Heart right ventricle (tissue), 16 donors: ENCODE data around the gene CSNK2A1. TPM values are rescaled to one million over a fixed set of nuclear protein-coding genes. Genes with fewer than 3 reads are reported as not detected.
A peak's percentile ranks its signal among the peaks of the same experiment; 100 is the strongest.

ENCODE experiments used
- ATAC-seq, 8 donors: fragments of 200-7000 bp; cut with Tn5 transposase; one replicate each; pipeline ENCODE4 v1.9.1; 2020; ENCODE audit warnings: mild to moderate bottlenecking in 8 of 8, moderate library complexity in 8 of 8, moderate number of reproducible peaks in 1 of 8
- DNase-seq, 2 donors: peaks; one replicate each; pipeline ENCODE4 v3.0.0-alpha.2; 2020
- H3K27ac ChIP-seq, 10 donors: fragments of 200-600 bp; sonication (generic) in 2 of 10; one replicate each; pipeline versions ENCODE4 v1.5.0 to v1.8.0; 2020 to 2022; ENCODE audit warnings: mild to moderate bottlenecking in 3 of 10
- H3K27me3 ChIP-seq, 7 donors: fragments of 200-600 bp; one replicate each; pipeline ENCODE4 v1.8.0; 2021 to 2022; ENCODE audit warnings: mild to moderate bottlenecking in 2 of 7
- H3K36me3 ChIP-seq, 9 donors: fragments of 200-600 bp; sonication (generic) in 1 of 9; one replicate each; pipeline versions ENCODE4 v1.5.0 to v1.8.0; 2020 to 2022; ENCODE audit warnings: mild to moderate bottlenecking in 2 of 9
- H3K4me1 ChIP-seq, 9 donors: fragments of 200-600 bp; sonication (generic) in 1 of 9; one replicate each; pipeline versions ENCODE4 v1.5.0 to v1.8.0; 2020 to 2022; ENCODE audit warnings: mild to moderate bottlenecking in 4 of 9
- H3K4me3 ChIP-seq, 10 donors: fragments of 200-600 bp; sonication (generic) in 2 of 10; one replicate each; pipeline versions ENCODE4 v1.5.0 to v1.8.0; 2020 to 2022; ENCODE audit warnings: mild to moderate bottlenecking in 7 of 10, moderate library complexity in 2 of 10
- H3K9me3 ChIP-seq, 11 donors: fragments of 200-600 bp in 10 of 11; sonication (generic) in 2 of 11; one replicate each; pipeline versions ENCODE4 v1.5.0 to v1.8.0; 2013 to 2022; ENCODE audit warnings: mild to moderate bottlenecking in 2 of 11, control low read depth in 1 of 11, moderate library complexity in 1 of 11
- CTCF ChIP-seq, 9 donors: fragments of 200-600 bp; sonication (generic) in 2 of 9; IDR thresholded peaks; one replicate each; pipeline versions ENCODE4 v1.5.0 to v1.8.0; 2021 to 2022; ENCODE audit warnings: antibody characterized with exemption in 9 of 9, mild to moderate bottlenecking in 5 of 9, moderate library complexity in 1 of 9
- WGBS, 2 donors: extraction: QIAGEN DNeasy Blood & Tissue Kit; methylation state at CpG; one replicate each; pipeline ENCODE4 v1.1.7; 2013; ENCODE audit warnings: inconsistent platforms in 1 of 2; 5-methylcytosine and 5-hydroxymethylcytosine counted together
- intact Hi-C, 10 donors: fragments of 100-400 bp; cut with DNase I; formaldehyde crosslinking; loops; one replicate each; pipeline versions ENCODE4 v1.11.1 to v1.14.2; 2022
- polyA plus RNA-seq, 2 donors: library from polyadenylated mRNA; stranded (reverse); fragments of 200-250 nt; gene quantifications; one replicate each; pipeline ENCODE4 v1.2.3, GENCODE V29; 2013
- total RNA-seq, 10 donors: library from RNA; stranded (reverse); fragmentation: NEBNext Ultra II Directional in 3 of 10; extraction: Animal tissue kit (Norgen Biotek cat#: 25700) in 3 of 10; gene quantifications; one replicate each; pipeline versions ENCODE4 v1.2.1 to v1.2.4, GENCODE V29; 2021 to 2023
- donor health status: Arrhythmogenic right ventricular cardiomyopathy.
- donor health status: ischemic (EF 13 %, LVEDD 7.1; RV severe dilation, severe dysfunction).
- donor health status: healthy with polysubstance abuse.
- donor health status: DM: no; HTN: yes; CAD: no.
- donor health status: DM: no; HTN: no; CAD: no.
- donor health status: ischemic (EF 25% LVEDD 6.9; RV normal size, moderate dysfunction).
- donor health status: ischemic (EF 25% LVEDD 5.7; RV mildly dilated, moderate dysfunction).
- donor health status: healthy.
- donor health status: DM: yes; HTN: yes; CAD: no.
- donor health status: Ischemic cardiomyopathy.
- donor health status: ischemic (EF 35%, LVEDD 5.7; RV mildly dilated, moderate dysfunction).
- donor health status: nonischemic (EF 11% LVEDD 7.7; RV severe dilation, severe dysfunction).
- donor health status: DM: yes; HTN: yes; CAD: no.
- donor health status: PGD.
- donor health status: ischemic (EF 29% LVEDD 5.4; RV normal size, mild dysfunction).
- donor health status: nonischemic (EF 23%, LVEDD 6.1; RV moderate dilation, normal function).

The CSNK2A1 gene
- total and polyA plus RNA-seq, 12 donors, result 21.4 to 137 (median 125) TPM

- no peak for TF ChIP-seq CTCF (IDR thresholded peaks at IDR 0.05)
- Histone ChIP-seq H3K27ac (no peak overlapping the region), H3K4me1 (peaks cover 9 to 47% (median 35%) of the 10 kb centered on the region in 9 donors), H3K27me3 (no peaks in the 10 kb centered on the region), H3K9me3 (no peaks in the 10 kb centered on the region), H3K4me3 (no peak overlapping the region), H3K36me3 (peaks cover 0 to 96% (median 64%) of the 10 kb centered on the region in 9 donors)
- no peak for DNase-seq
- no peak for ATAC-seq
- intact Hi-C loops, result no loop called here
- WGBS, 2 donors, result 90 to 92% methylated on average over 13 of the region's 13 CpGs
Measured at GRCh38 chr20:440636-441035, 103.0 kb downstream of the CSNK2A1 start.

GRCh38 chr20:440148-440547 is 103.4 kb downstream of the CSNK2A1 start:
- no peak for TF ChIP-seq CTCF (IDR thresholded peaks at IDR 0.05)
- Histone ChIP-seq H3K27me3 (no peaks in the 10 kb centered on the region), H3K4me3 (no peak overlapping the region), H3K9me3 (no peaks in the 10 kb centered on the region), H3K4me1 (peaks cover 6 to 43% (median 30%) of the 10 kb centered on the region in 9 donors), H3K27ac (no peak overlapping the region), H3K36me3 (peaks cover 0 to 100% (median 65%) of the 10 kb centered on the region in 9 donors)
- 95 to 97% methylated on average over 7 of the region's 7 CpGs for WGBS, 2 donors
- ATAC-seq (no peak), DNase-seq (no peak)
- intact Hi-C loops, result no loop called here

GRCh38 chr20:438571-439469 is 104.8 kb downstream of the CSNK2A1 start:
- Histone ChIP-seq H3K27me3 (no peaks in the 10 kb centered on the region), H3K4me1 (peaks cover 0 to 31% (median 18%) of the 10 kb centered on the region in 9 donors), H3K36me3 (peaks cover 0 to 97% (median 73%) of the 10 kb centered on the region in 9 donors), H3K4me3 (peak overlapping the region in 1 of 10 donors; percentile 28), H3K9me3 (no peaks in the 10 kb centered on the region), H3K27ac (peak overlapping the region in 5 of 10 donors; percentile 16 to 74 (median 41))
- no peak for TF ChIP-seq CTCF (IDR thresholded peaks at IDR 0.05)
- DNase-seq (peak in 1 of 2 donors; percentile 35), ATAC-seq (peak in 5 of 8 donors; percentile 23 to 43 (median 31))
- intact Hi-C loops, result no loop called here
- 59 to 78% methylated on average over 18 of the region's 18 CpGs for WGBS, 2 donors

- intact Hi-C loops, result no loop called here
- TF ChIP-seq CTCF (IDR thresholded peaks at IDR 0.05), result no peak
- Histone ChIP-seq H3K4me1 (peaks cover 0 to 35% (median 18%) of the 10 kb centered on the region in 9 donors), H3K27ac (peak overlapping the region in 4 of 10 donors; percentile 16 to 74 (median 52)), H3K36me3 (peaks cover 0 to 92% (median 72%) of the 10 kb centered on the region in 9 donors), H3K27me3 (no peaks in the 10 kb centered on the region), H3K9me3 (no peaks in the 10 kb centered on the region), H3K4me3 (peak overlapping the region in 1 of 10 donors; percentile 28)
- DNase-seq (no peak), ATAC-seq (peak in 2 of 8 donors; percentile 7 to 8)
- WGBS, 2 donors, result 72 to 78% methylated on average over 6 of the region's 6 CpGs
Measured at GRCh38 chr20:437787-438486, 105.7 kb downstream of the CSNK2A1 start.
